ENCODE measurements around the gene FCGR3A. TPM values are rescaled to one million over a fixed set of nuclear protein-coding genes. Genes with fewer than 3 reads are reported as not detected.

FCGR3A gene
- total and polyA plus RNA-seq, 4 donors: 27.1 to 211 (median 71.4) TPM

DNA sequence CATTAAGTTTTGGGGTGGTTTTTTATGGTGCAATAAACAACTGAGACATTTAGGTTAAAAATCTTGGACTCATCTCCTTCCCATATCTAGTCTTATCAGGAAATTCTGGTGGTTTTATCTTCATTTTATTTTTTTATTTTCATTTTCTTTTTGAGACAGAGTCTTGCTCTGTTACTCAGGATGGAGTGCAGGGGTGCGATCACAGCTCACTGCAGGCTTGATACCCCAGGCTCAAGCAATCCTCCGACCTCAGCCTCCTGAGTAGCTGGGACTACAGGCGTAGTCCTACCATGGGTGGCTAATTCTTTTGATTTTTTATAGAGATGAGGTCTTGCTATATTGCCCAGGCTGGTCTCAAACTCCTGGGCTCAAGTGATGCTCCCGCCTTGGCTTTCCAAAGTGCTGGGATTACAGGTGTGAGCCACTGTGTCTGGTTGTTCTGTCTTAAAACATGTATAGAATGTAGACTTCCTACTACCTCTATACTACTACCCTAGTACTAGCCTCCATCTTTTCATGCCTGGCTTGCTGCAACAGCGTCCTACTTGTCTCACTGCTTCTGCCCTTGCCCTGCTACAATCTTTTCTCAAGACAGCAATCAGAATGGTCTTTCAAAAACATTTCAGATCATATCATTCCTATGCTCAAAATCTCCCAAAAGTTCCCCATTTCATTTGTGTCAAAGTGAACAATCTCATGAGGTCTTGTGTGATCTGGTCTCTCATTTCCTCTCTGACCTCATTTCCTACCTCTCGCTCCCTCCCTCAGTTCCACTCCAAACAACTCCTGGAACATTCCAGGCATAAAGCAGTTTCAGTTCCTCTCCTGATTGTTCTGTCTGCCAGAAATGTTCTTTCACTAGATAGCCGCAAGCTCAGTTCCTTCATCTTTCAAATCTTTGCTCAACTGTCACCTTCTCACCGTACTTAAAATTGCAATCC lies 50.2 kb downstream of the FCGR3A start:
- peaks cover 0 to 2% (median 0%) of the 10 kb centered on the region in 5 donors for H3K4me1 ChIP-seq (ENCODE audit: control insufficient read depth in 5 of 5, insufficient read depth in 5 of 5, low read length in 5 of 5)
- H3K4me3 ChIP-seq: no peak overlapping the region
- no peaks in the 10 kb centered on the region for H3K9me3 ChIP-seq (ENCODE audit: control insufficient read depth in 4 of 4, insufficient read depth in 3 of 4, low read length in 3 of 4)
- TF ChIP-seq, protein P1, sequence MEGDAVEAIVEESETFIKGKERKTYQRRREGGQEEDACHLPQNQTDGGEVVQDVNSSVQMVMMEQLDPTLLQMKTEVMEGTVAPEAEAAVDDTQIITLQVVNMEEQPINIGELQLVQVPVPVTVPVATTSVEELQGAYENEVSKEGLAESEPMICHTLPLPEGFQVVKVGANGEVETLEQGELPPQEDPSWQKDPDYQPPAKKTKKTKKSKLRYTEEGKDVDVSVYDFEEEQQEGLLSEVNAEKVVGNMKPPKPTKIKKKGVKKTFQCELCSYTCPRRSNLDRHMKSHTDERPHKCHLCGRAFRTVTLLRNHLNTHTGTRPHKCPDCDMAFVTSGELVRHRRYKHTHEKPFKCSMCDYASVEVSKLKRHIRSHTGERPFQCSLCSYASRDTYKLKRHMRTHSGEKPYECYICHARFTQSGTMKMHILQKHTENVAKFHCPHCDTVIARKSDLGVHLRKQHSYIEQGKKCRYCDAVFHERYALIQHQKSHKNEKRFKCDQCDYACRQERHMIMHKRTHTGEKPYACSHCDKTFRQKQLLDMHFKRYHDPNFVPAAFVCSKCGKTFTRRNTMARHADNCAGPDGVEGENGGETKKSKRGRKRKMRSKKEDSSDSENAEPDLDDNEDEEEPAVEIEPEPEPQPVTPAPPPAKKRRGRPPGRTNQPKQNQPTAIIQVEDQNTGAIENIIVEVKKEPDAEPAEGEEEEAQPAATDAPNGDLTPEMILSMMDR (IDR thresholded peaks at IDR 0.05; ENCODE audit: control extremely low read depth, extremely low read depth): no peak
- peak overlapping the region in 1 of 2 donors; percentile 61 for H3K27ac ChIP-seq (ENCODE audit: low read depth in 1 of 2, low read length in 1 of 2)
- peaks cover 0 to 10% (median 9%) of the 10 kb centered on the region in 3 donors for H3K27me3 ChIP-seq (ENCODE audit: control insufficient read depth in 3 of 3, insufficient read depth in 3 of 3, low read length in 2 of 3)
- 63 to 66% methylated on average over 8 of the region's 8 CpGs for WGBS, 2 donors
- no peaks in the 10 kb centered on the region for H3K36me3 ChIP-seq (ENCODE audit: control insufficient read depth in 4 of 4, insufficient read depth in 4 of 4, low read length in 4 of 4)
- DNase-seq (peak in 2 of 3 donors; percentile 34 to 38), ATAC-seq (ENCODE audit: insufficient read depth, low FRiP score) (no peak)
- no peak overlapping the region for H3K9ac ChIP-seq (ENCODE audit: insufficient read depth in 1 of 2, low read length in 2 of 2)

DNA sequence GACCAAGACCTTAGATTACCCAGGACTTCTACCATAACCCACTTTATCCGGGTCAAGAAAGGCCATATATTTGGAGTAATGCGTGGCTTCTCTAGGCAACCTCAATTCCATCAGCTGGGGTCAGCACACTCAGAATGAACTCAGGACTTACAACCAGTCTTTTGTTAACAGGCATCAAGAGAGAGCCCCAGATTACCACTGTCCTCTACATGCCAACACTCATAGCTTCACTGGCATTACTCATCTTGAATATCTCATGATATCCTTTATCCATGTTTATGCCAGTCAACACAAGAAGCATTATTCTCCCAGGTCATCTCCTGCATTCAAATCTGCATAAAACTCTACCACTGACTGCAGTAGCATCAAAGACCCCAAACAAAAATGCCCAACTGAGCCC lies 51.0 kb downstream of the FCGR3A start:
- DNase-seq (no peak), ATAC-seq (ENCODE audit: insufficient read depth, low FRiP score) (no peak)
- Histone ChIP-seq H3K4me1 (ENCODE audit: control insufficient read depth in 5 of 5, insufficient read depth in 5 of 5, low read length in 5 of 5) (peaks cover 0 to under 1% (median 0%) of the 10 kb centered on the region in 5 donors), H3K9me3 (ENCODE audit: control insufficient read depth in 4 of 4, insufficient read depth in 3 of 4, low read length in 3 of 4) (no peaks in the 10 kb centered on the region), H3K9ac (ENCODE audit: insufficient read depth in 1 of 2, low read length in 2 of 2) (no peak overlapping the region), H3K4me3 (no peak overlapping the region), H3K27me3 (ENCODE audit: control insufficient read depth in 3 of 3, insufficient read depth in 3 of 3, low read length in 2 of 3) (peaks cover 0 to 10% (median 7%) of the 10 kb centered on the region in 3 donors), H3K36me3 (ENCODE audit: control insufficient read depth in 4 of 4, insufficient read depth in 4 of 4, low read length in 4 of 4) (no peaks in the 10 kb centered on the region), H3K27ac (ENCODE audit: low read depth in 1 of 2, low read length in 1 of 2) (no peak overlapping the region)
- WGBS, 2 donors: 95 to 98% methylated on average over 2 of the region's 2 CpGs
- TF ChIP-seq, protein P1 (IDR thresholded peaks at IDR 0.05; ENCODE audit: control extremely low read depth, extremely low read depth): no peak

DNA sequence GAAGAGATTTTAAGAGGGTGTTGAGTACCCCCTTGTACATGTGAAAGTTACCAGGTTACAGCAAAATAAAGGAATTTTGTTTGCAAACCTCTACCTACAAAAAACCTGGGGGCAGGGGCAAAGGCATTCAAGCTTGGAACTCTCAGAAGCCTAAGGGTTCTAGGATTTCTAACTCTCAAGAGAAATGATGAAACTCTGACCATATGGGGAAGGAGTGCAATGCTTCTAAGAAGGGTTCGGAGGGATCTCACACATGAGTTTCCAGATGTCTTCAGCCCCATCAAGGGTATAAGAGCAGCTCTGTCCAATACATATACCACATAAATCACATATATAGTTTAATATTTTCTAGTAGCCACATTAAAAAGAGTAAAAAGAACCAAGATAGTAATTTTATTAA lies 51.7 kb downstream of the FCGR3A start:
- ATAC-seq (ENCODE audit: insufficient read depth, low FRiP score): no peak
- H3K27ac ChIP-seq (ENCODE audit: low read depth in 1 of 2, low read length in 1 of 2): no peak overlapping the region
- TF ChIP-seq, protein P1 (IDR thresholded peaks at IDR 0.05; ENCODE audit: control extremely low read depth, extremely low read depth): no peak
- no peaks in the 10 kb centered on the region for H3K9me3 ChIP-seq (ENCODE audit: control insufficient read depth in 4 of 4, insufficient read depth in 3 of 4, low read length in 3 of 4)
- WGBS, 2 donors: 27 to 82% methylated on average over 1 of the region's 1 CpG
- no peak overlapping the region for H3K9ac ChIP-seq (ENCODE audit: insufficient read depth in 1 of 2, low read length in 2 of 2)
- no peak for DNase-seq
- H3K4me3 ChIP-seq: no peak overlapping the region
- no peaks in the 10 kb centered on the region for H3K4me1 ChIP-seq (ENCODE audit: control insufficient read depth in 5 of 5, insufficient read depth in 5 of 5, low read length in 5 of 5)
- no peaks in the 10 kb centered on the region for H3K36me3 ChIP-seq (ENCODE audit: control insufficient read depth in 4 of 4, insufficient read depth in 4 of 4, low read length in 4 of 4)
- H3K27me3 ChIP-seq (ENCODE audit: control insufficient read depth in 3 of 3, insufficient read depth in 3 of 3, low read length in 2 of 3): peaks cover 0 to 10% (median 6%) of the 10 kb centered on the region in 3 donors

All from lung (tissue), 12 donors.